ENCODE results near the gene RASA3. TPM values are rescaled to one million over a fixed set of nuclear protein-coding genes. Genes with fewer than 3 reads are reported as not detected.
"Not testable (repeated sequence)": the region's sequence is repeated elsewhere in the genome, so short reads cannot be mapped to it uniquely, and the experiment has no call there.

RASA3 gene
- total RNA-seq, 1 experiment from 2014 or later = 0.26 TPM

DNA sequence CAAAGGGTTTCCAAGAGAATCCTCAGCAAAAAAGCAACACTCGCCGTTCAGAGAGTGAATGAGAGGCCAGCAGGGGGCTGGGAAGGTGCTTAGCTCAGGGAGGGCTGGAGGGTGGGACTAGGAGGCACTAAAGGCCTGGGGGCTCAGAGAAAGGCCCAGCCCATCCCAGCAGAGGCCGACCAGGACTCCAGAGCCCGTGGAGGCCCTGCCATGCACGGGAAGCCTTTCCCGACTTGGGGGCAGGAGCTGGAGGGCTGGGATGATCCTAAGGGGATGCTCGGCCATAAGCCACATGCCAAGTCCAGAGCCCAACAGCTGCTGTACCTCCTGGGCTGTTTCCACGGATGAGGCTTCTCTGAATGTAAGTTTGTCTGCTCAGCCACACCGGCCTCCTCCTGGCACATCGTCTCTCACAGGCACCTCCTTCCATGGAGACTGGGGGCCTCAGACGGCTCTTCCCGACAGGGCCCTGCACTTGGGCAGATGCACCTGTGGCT lies 19.5 kb downstream of the RASA3 start:
- Mint-ChIP-seq H3K4me3 (ENCODE audit: low read depth, unreplicated experiment) (no peak overlapping the region), H3K9me3 (ENCODE audit: low read depth, unreplicated experiment) (no peaks in the 10 kb centered on the region), H3K27ac (ENCODE audit: unreplicated experiment) (no peak overlapping the region), H3K27me3 (ENCODE audit: unreplicated experiment) (no peaks in the 10 kb centered on the region), H3K4me1 (ENCODE audit: low read depth, unreplicated experiment) (no peaks in the 10 kb centered on the region), H3K36me3 (ENCODE audit: insufficient read depth, unreplicated experiment) (no peaks in the 10 kb centered on the region)
- CTCF ChIA-PET = no interaction called here
- no peak for DNase-seq
- TF ChIP-seq, protein P1, sequence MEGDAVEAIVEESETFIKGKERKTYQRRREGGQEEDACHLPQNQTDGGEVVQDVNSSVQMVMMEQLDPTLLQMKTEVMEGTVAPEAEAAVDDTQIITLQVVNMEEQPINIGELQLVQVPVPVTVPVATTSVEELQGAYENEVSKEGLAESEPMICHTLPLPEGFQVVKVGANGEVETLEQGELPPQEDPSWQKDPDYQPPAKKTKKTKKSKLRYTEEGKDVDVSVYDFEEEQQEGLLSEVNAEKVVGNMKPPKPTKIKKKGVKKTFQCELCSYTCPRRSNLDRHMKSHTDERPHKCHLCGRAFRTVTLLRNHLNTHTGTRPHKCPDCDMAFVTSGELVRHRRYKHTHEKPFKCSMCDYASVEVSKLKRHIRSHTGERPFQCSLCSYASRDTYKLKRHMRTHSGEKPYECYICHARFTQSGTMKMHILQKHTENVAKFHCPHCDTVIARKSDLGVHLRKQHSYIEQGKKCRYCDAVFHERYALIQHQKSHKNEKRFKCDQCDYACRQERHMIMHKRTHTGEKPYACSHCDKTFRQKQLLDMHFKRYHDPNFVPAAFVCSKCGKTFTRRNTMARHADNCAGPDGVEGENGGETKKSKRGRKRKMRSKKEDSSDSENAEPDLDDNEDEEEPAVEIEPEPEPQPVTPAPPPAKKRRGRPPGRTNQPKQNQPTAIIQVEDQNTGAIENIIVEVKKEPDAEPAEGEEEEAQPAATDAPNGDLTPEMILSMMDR (IDR thresholded peaks at IDR 0.05; ENCODE audit: unreplicated experiment) = no peak
- BruUV-seq (replicated peaks) = no TSS peak
- intact Hi-C loops (cut with micrococcal nuclease; ENCODE audit: unreplicated experiment) = no loop called here

DNA sequence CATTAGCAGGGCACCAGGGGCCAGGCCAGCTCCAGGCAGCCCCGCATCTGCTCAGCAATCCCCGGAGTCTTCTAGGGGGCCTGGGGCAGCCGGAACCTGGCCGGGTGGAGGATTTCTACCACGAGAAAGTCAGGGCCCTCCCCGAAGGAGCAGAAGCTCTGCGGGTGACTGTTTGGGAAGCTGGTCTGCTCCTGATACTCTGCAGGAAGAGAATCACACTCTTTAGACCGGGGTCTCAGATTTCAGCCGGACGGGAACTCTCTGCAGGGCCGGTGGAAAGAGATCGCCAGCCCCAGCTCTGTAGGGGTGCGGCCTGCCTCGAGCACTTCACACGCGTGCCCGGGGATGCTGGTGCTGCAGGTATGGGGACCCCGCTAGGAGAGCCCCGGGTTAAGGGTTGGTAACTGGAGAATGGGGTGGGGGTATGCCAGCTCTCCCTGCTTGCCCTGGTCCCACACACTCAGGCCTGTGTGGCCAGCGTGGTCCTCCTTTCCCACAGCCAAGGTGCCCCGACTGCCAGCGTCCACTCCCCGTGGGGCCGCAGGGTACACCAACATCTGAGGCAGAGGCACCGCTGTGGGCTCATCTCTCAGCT lies 20.1 kb downstream of the RASA3 start:
- Mint-ChIP-seq H3K36me3 (ENCODE audit: insufficient read depth, unreplicated experiment) (no peaks in the 10 kb centered on the region), H3K4me3 (ENCODE audit: low read depth, unreplicated experiment) (no peak overlapping the region), H3K27ac (ENCODE audit: unreplicated experiment) (no peak overlapping the region), H3K27me3 (ENCODE audit: unreplicated experiment) (no peaks in the 10 kb centered on the region), H3K9me3 (ENCODE audit: low read depth, unreplicated experiment) (no peaks in the 10 kb centered on the region), H3K4me1 (ENCODE audit: low read depth, unreplicated experiment) (no peaks in the 10 kb centered on the region)
- CTCF ChIA-PET = no interaction called here
- BruUV-seq (replicated peaks) = no TSS peak
- TF ChIP-seq, protein P1 (IDR thresholded peaks at IDR 0.05; ENCODE audit: unreplicated experiment) = no peak
- DNase-seq = no peak
- intact Hi-C loops (cut with micrococcal nuclease; ENCODE audit: unreplicated experiment) = no loop called here

- TF ChIP-seq, protein P1 (IDR thresholded peaks at IDR 0.05; ENCODE audit: unreplicated experiment) = no peak
- H3K4me3 Mint-ChIP-seq (ENCODE audit: low read depth, unreplicated experiment) = no peak overlapping the region
- no peaks in the 10 kb centered on the region for H3K36me3 Mint-ChIP-seq (ENCODE audit: insufficient read depth, unreplicated experiment)
- no peaks in the 10 kb centered on the region for H3K9me3 Mint-ChIP-seq (ENCODE audit: low read depth, unreplicated experiment)
- H3K4me1 Mint-ChIP-seq (ENCODE audit: low read depth, unreplicated experiment) = no peaks in the 10 kb centered on the region
- BruUV-seq (replicated peaks) = no TSS peak
- H3K27ac Mint-ChIP-seq (ENCODE audit: unreplicated experiment) = no peak overlapping the region
- CTCF ChIA-PET = no interaction called here
- intact Hi-C loops (cut with micrococcal nuclease; ENCODE audit: unreplicated experiment) = no loop called here
- H3K27me3 Mint-ChIP-seq (ENCODE audit: unreplicated experiment) = no peaks in the 10 kb centered on the region
- no peak for DNase-seq
Measured at GRCh38 chr13:114111577-114111976, 20.8 kb downstream of the RASA3 start.

GRCh38 chr13:114110830-114111189 lies 21.6 kb downstream of the RASA3 start:
- H3K9me3 Mint-ChIP-seq (ENCODE audit: low read depth, unreplicated experiment); intact Hi-C loops (cut with micrococcal nuclease; ENCODE audit: unreplicated experiment); H3K27me3 Mint-ChIP-seq (ENCODE audit: unreplicated experiment); H3K27ac Mint-ChIP-seq (ENCODE audit: unreplicated experiment); H3K4me1 Mint-ChIP-seq (ENCODE audit: low read depth, unreplicated experiment); DNase-seq; BruUV-seq (replicated peaks); H3K4me3 Mint-ChIP-seq (ENCODE audit: low read depth, unreplicated experiment); H3K36me3 Mint-ChIP-seq (ENCODE audit: insufficient read depth, unreplicated experiment): not testable (repeated sequence)
- CTCF ChIA-PET = interaction anchor here (0.7 kb wide), 1 partner anchor 26 kb away, joined by 3 read pairs; no protein-coding TSS in a partner anchor

- H3K27me3 Mint-ChIP-seq (ENCODE audit: unreplicated experiment) = no peaks in the 10 kb centered on the region
- intact Hi-C loops (cut with micrococcal nuclease; ENCODE audit: unreplicated experiment) = no loop called here
- H3K27ac Mint-ChIP-seq (ENCODE audit: unreplicated experiment) = no peak overlapping the region
- H3K9me3 Mint-ChIP-seq (ENCODE audit: low read depth, unreplicated experiment) = no peaks in the 10 kb centered on the region
- TF ChIP-seq, protein P1 (IDR thresholded peaks at IDR 0.05; ENCODE audit: unreplicated experiment) = no peak
- no peak for DNase-seq
- BruUV-seq (replicated peaks) = no TSS peak
- CTCF ChIA-PET = no interaction called here
- no peak overlapping the region for H3K4me3 Mint-ChIP-seq (ENCODE audit: low read depth, unreplicated experiment)
- H3K4me1 Mint-ChIP-seq (ENCODE audit: low read depth, unreplicated experiment) = no peaks in the 10 kb centered on the region
- no peaks in the 10 kb centered on the region for H3K36me3 Mint-ChIP-seq (ENCODE audit: insufficient read depth, unreplicated experiment)
Measured at GRCh38 chr13:114110091-114110829, 22.2 kb downstream of the RASA3 start.
